Osteoblast (primary cell): Measurements from ENCODE around the gene LRP1B. TPM values are rescaled to one million over a fixed set of nuclear protein-coding genes. Genes with fewer than 3 reads are reported as not detected.

ENCODE experiments used
- DNase-seq: peaks from one replicate; pipeline ENCODE4 v3.0.0; 2011; ENCODE audit warnings: low spot score, mixed read lengths; ENCODE audit not compliant: insufficient read length; ENCODE audit errors: missing footprints
- H2AFZ ChIP-seq: 2 replicates; pipeline ENCODE4 v1.6.0; 2011; ENCODE audit warnings: mild to moderate bottlenecking, low read length
- H3K27ac ChIP-seq: 2 replicates; pipeline ENCODE4 v1.5.1; 2011; ENCODE audit warnings: mild to moderate bottlenecking, low read depth, low read length, moderate library complexity
- H3K27me3 ChIP-seq: 2 replicates; pipeline ENCODE4 v1.6.0; 2012; ENCODE audit warnings: mild to moderate bottlenecking, control low read depth, inconsistent platforms, low read length, moderate library complexity; ENCODE audit not compliant: insufficient read depth
- H3K36me3 ChIP-seq: 2 replicates; pipeline ENCODE4 v1.5.1; 2011; ENCODE audit warnings: mild to moderate bottlenecking, low read length, control low read depth, moderate library complexity; ENCODE audit not compliant: insufficient read depth
- H3K4me1 ChIP-seq: 2 replicates; pipeline ENCODE4 v1.5.1; 2011; ENCODE audit warnings: mild to moderate bottlenecking, low read length, control low read depth, moderate library complexity; ENCODE audit not compliant: insufficient read depth
- H3K4me2 ChIP-seq: 2 replicates; pipeline ENCODE4 v1.6.0; 2011; ENCODE audit warnings: mild to moderate bottlenecking, low read length; ENCODE audit not compliant: insufficient read depth
- H3K4me3 ChIP-seq: fragments of 200-600 bp; sonication (generic); 3 replicates; pipeline ENCODE4 v1.5.1; 2012; ENCODE audit warnings: mild to moderate bottlenecking, low read length, inconsistent platforms; ENCODE audit not compliant: insufficient read depth
- H3K79me2 ChIP-seq: 2 replicates; pipeline ENCODE4 v1.6.0; 2012; ENCODE audit warnings: mild to moderate bottlenecking, low read length, control low read depth, inconsistent platforms; ENCODE audit not compliant: insufficient read depth
- H3K9me3 ChIP-seq: 2 replicates; pipeline ENCODE4 v1.5.1; 2011; ENCODE audit warnings: low read depth, low read length, control low read depth
- H4K20me1 ChIP-seq: 2 replicates; pipeline ENCODE4 v1.6.0; 2012; ENCODE audit warnings: mild to moderate bottlenecking, low read length, control low read depth; ENCODE audit not compliant: insufficient read depth
- CTCF ChIP-seq: IDR thresholded peaks from 2 replicates; pipeline ENCODE4 v1.5.1; 2011; ENCODE audit warnings: mild to moderate bottlenecking, low read depth, low read length, moderate library complexity; ENCODE audit errors: extremely low read depth
- total RNA-seq: library from RNA; depleted of rRNA; stranded (reverse); fragments of >200 nt; gene quantifications from 2 replicates; pipeline ENCODE4 v1.2.3, GENCODE V29; 2012

The LRP1B gene
- total RNA-seq, 1 donor: not detected

GRCh38 chr2:141517852-141518421 lies 612.9 kb downstream of the LRP1B start:
- H2AFZ ChIP-seq: no peak overlapping the region
- H3K27ac ChIP-seq: no peak overlapping the region
- H3K9me3 ChIP-seq: no peaks in the 10 kb centered on the region
- no peak for DNase-seq
- no peaks in the 10 kb centered on the region for H3K27me3 ChIP-seq
- no peaks in the 10 kb centered on the region for H3K36me3 ChIP-seq
- no peak for TF ChIP-seq CTCF
- no peak overlapping the region for H3K4me3 ChIP-seq
- no peak overlapping the region for H3K4me2 ChIP-seq
- H4K20me1 ChIP-seq: no peaks in the 10 kb centered on the region
- H3K4me1 ChIP-seq: no peaks in the 10 kb centered on the region
- no peaks in the 10 kb centered on the region for H3K79me2 ChIP-seq

- H3K27ac ChIP-seq: no peak overlapping the region
- no peaks in the 10 kb centered on the region for H3K4me1 ChIP-seq
- DNase-seq: no peak
- H3K27me3 ChIP-seq: no peaks in the 10 kb centered on the region
- no peak overlapping the region for H3K4me2 ChIP-seq
- no peak overlapping the region for H3K4me3 ChIP-seq
- H3K79me2 ChIP-seq: no peaks in the 10 kb centered on the region
- H3K9me3 ChIP-seq: no peaks in the 10 kb centered on the region
- no peak for TF ChIP-seq CTCF
- H4K20me1 ChIP-seq: no peaks in the 10 kb centered on the region
- H2AFZ ChIP-seq: no peak overlapping the region
- no peaks in the 10 kb centered on the region for H3K36me3 ChIP-seq
Observed at GRCh38 chr2:141517180-141517851, 613.5 kb downstream of the LRP1B start.

GRCh38 chr2:141515931-141516330 lies 614.9 kb downstream of the LRP1B start:
- DNase-seq: no peak
- Histone ChIP-seq H3K27me3 (no peaks in the 10 kb centered on the region), H3K36me3 (no peaks in the 10 kb centered on the region), H3K79me2 (no peaks in the 10 kb centered on the region), H3K4me2 (no peak overlapping the region), H3K4me1 (no peaks in the 10 kb centered on the region), H3K9me3 (no peaks in the 10 kb centered on the region), H3K4me3 (no peak overlapping the region), H2AFZ (no peak overlapping the region), H3K27ac (no peak overlapping the region), H4K20me1 (no peaks in the 10 kb centered on the region)
- no peak for TF ChIP-seq CTCF

GRCh38 chr2:141513853-141514252 lies 617.0 kb downstream of the LRP1B start:
- Histone ChIP-seq H3K36me3 (no peaks in the 10 kb centered on the region), H3K9me3 (no peaks in the 10 kb centered on the region), H3K4me3 (no peak overlapping the region), H2AFZ (no peak overlapping the region), H3K27me3 (no peaks in the 10 kb centered on the region), H3K4me2 (no peak overlapping the region), H3K79me2 (no peaks in the 10 kb centered on the region), H4K20me1 (no peaks in the 10 kb centered on the region), H3K4me1 (no peaks in the 10 kb centered on the region), H3K27ac (no peak overlapping the region)
- DNase-seq: no peak
- TF ChIP-seq CTCF: no peak
